HFF-Myc (cell line): Measurements from ENCODE around the gene LRCH2.

Source experiments
- DNase-seq: peaks from one replicate; pipeline ENCODE4 v3.0.0-alpha.2; 2011; ENCODE audit warnings: low read depth; ENCODE audit errors: extremely low read depth
- H3K4me3 ChIP-seq: replicated peaks from 2 replicates; pipeline ENCODE4 v1.5.1; 2011; ENCODE audit warnings: low read depth, mild to moderate bottlenecking, control low read depth, low read length
- CTCF ChIP-seq: IDR thresholded peaks from 2 replicates; pipeline ENCODE4 v1.5.1; 2012; ENCODE audit warnings: mild to moderate bottlenecking, low read depth, low read length, control low read depth; ENCODE audit errors: missing control alignments

The LRCH2 gene

GRCh38 chrX:115089419-115089818 is 144.5 kb downstream of the LRCH2 start:
- H3K4me3 ChIP-seq = no peak overlapping the region
- no peak for DNase-seq
- TF ChIP-seq CTCF = no peak

GRCh38 chrX:115068896-115069295 is 165.0 kb downstream of the LRCH2 start:
- TF ChIP-seq CTCF = no peak
- no peak for DNase-seq
- H3K4me3 ChIP-seq = no peak overlapping the region

- no peak for DNase-seq
- H3K4me3 ChIP-seq = no peak overlapping the region
- no peak for TF ChIP-seq CTCF
Measured at GRCh38 chrX:115067812-115068211, 166.1 kb downstream of the LRCH2 start.

DNA sequence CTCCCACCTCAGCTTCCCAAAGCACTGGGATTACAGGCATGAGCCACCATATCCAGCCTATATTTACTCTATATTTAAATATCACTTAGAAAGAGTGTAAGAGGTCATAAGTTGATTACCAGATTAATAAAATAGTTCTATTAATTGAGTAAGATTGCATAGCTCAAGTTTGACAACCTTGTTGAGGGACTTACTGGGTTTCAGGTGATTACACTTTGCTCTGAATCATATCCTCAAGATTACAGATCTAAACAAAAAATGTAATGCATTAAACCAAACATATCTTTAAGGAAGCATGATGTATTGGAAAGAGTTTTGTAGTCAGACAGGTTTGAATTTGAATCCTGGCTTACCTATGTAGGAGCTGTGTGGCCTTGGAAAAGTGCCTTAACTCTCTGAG is 168.6 kb downstream of the LRCH2 start:
- DNase-seq = no peak
- no peak overlapping the region for H3K4me3 ChIP-seq
- TF ChIP-seq CTCF = no peak
